ENCODE measurements around the gene ERAL1.

DNA sequence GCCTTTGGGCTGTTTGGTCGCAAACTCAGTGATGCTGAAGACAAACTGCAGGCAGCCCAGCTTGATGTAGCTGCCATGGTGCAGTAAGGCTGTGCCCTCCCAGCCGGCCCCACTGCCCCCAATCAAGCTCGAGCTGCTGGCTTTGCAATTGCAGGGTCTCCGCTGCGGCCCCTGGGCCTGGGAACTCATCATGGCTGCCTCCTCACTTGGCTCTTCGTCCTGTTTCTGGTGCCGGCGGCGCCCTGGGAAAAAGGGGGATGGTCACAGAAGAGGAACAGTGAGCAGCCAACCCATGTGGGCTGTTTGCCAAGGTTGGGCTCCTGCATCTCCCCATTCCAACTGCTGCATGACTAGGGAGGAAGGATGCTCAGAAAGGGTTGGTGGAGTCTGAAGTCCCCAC is 51.5 kb downstream of the ERAL1 start:
- no peak for TF ChIP-seq AKAP8 (CRISPR knock-in tag; IDR thresholded peaks at IDR 0.05)
- TF ChIP-seq ZBTB1 (CRISPR knock-in tag; IDR thresholded peaks at IDR 0.05; ENCODE audit: borderline replicate concordance), result no peak
- TF ChIP-seq, protein P1, sequence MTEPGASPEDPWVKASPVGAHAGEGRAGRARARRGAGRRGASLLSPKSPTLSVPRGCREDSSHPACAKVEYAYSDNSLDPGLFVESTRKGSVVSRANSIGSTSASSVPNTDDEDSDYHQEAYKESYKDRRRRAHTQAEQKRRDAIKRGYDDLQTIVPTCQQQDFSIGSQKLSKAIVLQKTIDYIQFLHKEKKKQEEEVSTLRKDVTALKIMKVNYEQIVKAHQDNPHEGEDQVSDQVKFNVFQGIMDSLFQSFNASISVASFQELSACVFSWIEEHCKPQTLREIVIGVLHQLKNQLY (CRISPR knock-in tag; IDR thresholded peaks at IDR 0.05), result no peak
- no peak for TF ChIP-seq FLYWCH1 (CRISPR knock-in tag; IDR thresholded peaks at IDR 0.05)
- no peak for TF ChIP-seq FOXJ3 (CRISPR knock-in tag; IDR thresholded peaks at IDR 0.05; ENCODE audit: borderline replicate concordance)
- TF ChIP-seq, protein P2, sequence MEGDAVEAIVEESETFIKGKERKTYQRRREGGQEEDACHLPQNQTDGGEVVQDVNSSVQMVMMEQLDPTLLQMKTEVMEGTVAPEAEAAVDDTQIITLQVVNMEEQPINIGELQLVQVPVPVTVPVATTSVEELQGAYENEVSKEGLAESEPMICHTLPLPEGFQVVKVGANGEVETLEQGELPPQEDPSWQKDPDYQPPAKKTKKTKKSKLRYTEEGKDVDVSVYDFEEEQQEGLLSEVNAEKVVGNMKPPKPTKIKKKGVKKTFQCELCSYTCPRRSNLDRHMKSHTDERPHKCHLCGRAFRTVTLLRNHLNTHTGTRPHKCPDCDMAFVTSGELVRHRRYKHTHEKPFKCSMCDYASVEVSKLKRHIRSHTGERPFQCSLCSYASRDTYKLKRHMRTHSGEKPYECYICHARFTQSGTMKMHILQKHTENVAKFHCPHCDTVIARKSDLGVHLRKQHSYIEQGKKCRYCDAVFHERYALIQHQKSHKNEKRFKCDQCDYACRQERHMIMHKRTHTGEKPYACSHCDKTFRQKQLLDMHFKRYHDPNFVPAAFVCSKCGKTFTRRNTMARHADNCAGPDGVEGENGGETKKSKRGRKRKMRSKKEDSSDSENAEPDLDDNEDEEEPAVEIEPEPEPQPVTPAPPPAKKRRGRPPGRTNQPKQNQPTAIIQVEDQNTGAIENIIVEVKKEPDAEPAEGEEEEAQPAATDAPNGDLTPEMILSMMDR (CRISPR knock-in tag; IDR thresholded peaks at IDR 0.05), result no peak
- TF ChIP-seq, protein P3, sequence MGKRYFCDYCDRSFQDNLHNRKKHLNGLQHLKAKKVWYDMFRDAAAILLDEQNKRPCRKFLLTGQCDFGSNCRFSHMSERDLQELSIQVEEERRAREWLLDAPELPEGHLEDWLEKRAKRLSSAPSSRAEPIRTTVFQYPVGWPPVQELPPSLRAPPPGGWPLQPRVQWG (CRISPR knock-in tag; IDR thresholded peaks at IDR 0.05; ENCODE audit: borderline replicate concordance, low read depth), result no peak
- TF ChIP-seq, protein P4, sequence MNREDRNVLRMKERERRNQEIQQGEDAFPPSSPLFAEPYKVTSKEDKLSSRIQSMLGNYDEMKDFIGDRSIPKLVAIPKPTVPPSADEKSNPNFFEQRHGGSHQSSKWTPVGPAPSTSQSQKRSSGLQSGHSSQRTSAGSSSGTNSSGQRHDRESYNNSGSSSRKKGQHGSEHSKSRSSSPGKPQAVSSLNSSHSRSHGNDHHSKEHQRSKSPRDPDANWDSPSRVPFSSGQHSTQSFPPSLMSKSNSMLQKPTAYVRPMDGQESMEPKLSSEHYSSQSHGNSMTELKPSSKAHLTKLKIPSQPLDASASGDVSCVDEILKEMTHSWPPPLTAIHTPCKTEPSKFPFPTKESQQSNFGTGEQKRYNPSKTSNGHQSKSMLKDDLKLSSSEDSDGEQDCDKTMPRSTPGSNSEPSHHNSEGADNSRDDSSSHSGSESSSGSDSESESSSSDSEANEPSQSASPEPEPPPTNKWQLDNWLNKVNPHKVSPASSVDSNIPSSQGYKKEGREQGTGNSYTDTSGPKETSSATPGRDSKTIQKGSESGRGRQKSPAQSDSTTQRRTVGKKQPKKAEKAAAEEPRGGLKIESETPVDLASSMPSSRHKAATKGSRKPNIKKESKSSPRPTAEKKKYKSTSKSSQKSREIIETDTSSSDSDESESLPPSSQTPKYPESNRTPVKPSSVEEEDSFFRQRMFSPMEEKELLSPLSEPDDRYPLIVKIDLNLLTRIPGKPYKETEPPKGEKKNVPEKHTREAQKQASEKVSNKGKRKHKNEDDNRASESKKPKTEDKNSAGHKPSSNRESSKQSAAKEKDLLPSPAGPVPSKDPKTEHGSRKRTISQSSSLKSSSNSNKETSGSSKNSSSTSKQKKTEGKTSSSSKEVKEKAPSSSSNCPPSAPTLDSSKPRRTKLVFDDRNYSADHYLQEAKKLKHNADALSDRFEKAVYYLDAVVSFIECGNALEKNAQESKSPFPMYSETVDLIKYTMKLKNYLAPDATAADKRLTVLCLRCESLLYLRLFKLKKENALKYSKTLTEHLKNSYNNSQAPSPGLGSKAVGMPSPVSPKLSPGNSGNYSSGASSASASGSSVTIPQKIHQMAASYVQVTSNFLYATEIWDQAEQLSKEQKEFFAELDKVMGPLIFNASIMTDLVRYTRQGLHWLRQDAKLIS (CRISPR knock-in tag; IDR thresholded peaks at IDR 0.05), result no peak
- TF ChIP-seq, protein P5, sequence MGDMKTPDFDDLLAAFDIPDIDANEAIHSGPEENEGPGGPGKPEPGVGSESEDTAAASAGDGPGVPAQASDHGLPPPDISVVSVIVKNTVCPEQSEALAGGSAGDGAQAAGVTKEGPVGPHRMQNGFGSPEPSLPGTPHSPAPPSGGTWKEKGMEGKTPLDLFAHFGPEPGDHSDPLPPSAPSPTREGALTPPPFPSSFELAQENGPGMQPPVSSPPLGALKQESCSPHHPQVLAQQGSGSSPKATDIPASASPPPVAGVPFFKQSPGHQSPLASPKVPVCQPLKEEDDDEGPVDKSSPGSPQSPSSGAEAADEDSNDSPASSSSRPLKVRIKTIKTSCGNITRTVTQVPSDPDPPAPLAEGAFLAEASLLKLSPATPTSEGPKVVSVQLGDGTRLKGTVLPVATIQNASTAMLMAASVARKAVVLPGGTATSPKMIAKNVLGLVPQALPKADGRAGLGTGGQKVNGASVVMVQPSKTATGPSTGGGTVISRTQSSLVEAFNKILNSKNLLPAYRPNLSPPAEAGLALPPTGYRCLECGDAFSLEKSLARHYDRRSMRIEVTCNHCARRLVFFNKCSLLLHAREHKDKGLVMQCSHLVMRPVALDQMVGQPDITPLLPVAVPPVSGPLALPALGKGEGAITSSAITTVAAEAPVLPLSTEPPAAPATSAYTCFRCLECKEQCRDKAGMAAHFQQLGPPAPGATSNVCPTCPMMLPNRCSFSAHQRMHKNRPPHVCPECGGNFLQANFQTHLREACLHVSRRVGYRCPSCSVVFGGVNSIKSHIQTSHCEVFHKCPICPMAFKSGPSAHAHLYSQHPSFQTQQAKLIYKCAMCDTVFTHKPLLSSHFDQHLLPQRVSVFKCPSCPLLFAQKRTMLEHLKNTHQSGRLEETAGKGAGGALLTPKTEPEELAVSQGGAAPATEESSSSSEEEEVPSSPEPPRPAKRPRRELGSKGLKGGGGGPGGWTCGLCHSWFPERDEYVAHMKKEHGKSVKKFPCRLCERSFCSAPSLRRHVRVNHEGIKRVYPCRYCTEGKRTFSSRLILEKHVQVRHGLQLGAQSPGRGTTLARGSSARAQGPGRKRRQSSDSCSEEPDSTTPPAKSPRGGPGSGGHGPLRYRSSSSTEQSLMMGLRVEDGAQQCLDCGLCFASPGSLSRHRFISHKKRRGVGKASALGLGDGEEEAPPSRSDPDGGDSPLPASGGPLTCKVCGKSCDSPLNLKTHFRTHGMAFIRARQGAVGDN (CRISPR knock-in tag; IDR thresholded peaks at IDR 0.05), result no peak
- TF ChIP-seq, protein P6, sequence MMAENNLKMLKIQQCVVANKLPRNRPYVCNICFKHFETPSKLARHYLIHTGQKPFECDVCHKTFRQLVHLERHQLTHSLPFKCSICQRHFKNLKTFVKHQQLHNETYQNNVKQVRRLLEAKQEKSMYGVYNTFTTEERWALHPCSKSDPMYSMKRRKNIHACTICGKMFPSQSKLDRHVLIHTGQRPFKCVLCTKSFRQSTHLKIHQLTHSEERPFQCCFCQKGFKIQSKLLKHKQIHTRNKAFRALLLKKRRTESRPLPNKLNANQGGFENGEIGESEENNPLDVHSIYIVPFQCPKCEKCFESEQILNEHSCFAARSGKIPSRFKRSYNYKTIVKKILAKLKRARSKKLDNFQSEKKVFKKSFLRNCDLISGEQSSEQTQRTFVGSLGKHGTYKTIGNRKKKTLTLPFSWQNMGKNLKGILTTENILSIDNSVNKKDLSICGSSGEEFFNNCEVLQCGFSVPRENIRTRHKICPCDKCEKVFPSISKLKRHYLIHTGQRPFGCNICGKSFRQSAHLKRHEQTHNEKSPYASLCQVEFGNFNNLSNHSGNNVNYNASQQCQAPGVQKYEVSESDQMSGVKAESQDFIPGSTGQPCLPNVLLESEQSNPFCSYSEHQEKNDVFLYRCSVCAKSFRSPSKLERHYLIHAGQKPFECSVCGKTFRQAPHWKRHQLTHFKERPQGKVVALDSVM (CRISPR knock-in tag; IDR thresholded peaks at IDR 0.05), result no peak
- no peak for TF ChIP-seq CBX2 (IDR thresholded peaks at IDR 0.05; ENCODE audit: low read depth, low read length)
- no peak for TF ChIP-seq CBX2 (CRISPR knock-in tag; IDR thresholded peaks at IDR 0.05; ENCODE audit: low read depth)

Data from HepG2 (cell line).